SU-DHL-6 (cell line): Measurements from ENCODE around the gene BMPR1A.

Source experiments
- CTCF ChIP-seq: fragments of 200-600 bp; sonication (generic); IDR thresholded peaks from one replicate; pipeline ENCODE4 v1.5.1; 2017; ENCODE audit warnings: antibody characterized with exemption, mild to moderate bottlenecking, low read length, moderate library complexity; ENCODE audit not compliant: insufficient read depth, poor library complexity, severe bottlenecking
- EZH2phosphoT487 ChIP-seq: fragments of 200-600 bp; sonication (generic), shearing (Covaris generic); conservative IDR thresholded peaks from 2 replicates; pipeline ENCODE4 v1.6.1; 2018; ENCODE audit warnings: mild to moderate bottlenecking, antibody characterized with exemption, low read length, moderate library complexity, mixed read lengths

- TF ChIP-seq CTCF: no peak
- no peak for TF ChIP-seq EZH2phosphoT487
These were observed 19.4 kb downstream of the BMPR1A start for GRCh38 chr10:86775870-86776180.
